Embryonic facial prominence (tissue), 1 donor: ENCODE results near the gene SRL.
"Not testable (repeated sequence)": the region's sequence is repeated elsewhere in the genome, so short reads cannot be mapped to it uniquely, and the experiment has no call there.

ENCODE experiments used
- DNase-seq: peaks from one replicate; pipeline ENCODE4 v3.0.0-alpha.2; 2016; ENCODE audit errors: extremely low spot score

SRL gene

DNA sequence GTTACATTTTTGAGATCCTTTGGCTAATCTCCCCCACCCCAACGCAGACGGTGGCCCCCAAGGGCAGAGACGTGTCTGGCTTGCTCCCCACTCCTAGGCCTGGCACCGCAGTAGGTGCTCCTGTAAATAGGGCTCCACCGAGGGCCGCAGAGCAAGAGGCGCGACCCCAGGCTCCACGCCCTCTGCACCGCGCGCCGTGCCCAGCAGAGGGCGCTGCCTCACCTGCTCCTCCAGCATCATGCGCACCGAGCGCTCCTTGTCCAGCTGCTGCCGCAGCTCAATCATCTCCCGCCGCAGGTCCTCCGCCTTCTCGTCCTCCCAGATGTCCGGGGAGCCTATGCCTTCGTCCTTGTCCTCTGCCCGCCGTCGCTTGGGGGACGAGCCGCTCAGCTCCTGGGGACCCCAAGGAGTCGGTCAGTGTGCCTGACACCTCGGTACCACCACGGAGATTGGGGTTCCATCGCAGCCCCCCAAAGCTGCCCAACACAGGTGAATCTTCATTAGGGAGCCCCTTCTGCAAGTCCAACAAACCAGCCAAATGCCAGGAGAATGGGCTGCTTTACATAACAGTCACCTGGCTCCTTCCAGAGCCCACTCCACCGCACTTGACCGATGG lies 19.8 kb upstream of the SRL start:
- no peak for DNase-seq

DNA sequence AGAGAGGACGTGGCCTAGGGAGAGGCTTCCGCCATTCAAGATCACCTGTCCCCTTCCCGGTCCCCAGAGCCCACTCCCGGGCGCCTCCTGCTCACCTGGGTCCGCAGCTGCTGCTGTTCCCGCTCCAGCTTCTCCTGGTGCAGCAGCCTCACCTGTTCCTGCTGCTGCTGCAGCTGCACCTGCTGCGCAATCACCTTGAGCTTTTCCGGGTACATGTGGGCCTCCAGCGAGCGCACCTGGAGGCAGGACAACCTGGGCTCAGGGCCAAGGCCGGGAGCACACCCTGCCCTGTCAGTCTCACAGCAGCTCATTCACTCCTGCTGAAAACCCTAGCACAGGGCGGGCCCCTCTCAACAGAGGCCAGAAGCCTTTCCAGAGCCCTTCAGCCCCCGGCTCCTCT lies 18.5 kb upstream of the SRL start:
- no peak for DNase-seq

DNA sequence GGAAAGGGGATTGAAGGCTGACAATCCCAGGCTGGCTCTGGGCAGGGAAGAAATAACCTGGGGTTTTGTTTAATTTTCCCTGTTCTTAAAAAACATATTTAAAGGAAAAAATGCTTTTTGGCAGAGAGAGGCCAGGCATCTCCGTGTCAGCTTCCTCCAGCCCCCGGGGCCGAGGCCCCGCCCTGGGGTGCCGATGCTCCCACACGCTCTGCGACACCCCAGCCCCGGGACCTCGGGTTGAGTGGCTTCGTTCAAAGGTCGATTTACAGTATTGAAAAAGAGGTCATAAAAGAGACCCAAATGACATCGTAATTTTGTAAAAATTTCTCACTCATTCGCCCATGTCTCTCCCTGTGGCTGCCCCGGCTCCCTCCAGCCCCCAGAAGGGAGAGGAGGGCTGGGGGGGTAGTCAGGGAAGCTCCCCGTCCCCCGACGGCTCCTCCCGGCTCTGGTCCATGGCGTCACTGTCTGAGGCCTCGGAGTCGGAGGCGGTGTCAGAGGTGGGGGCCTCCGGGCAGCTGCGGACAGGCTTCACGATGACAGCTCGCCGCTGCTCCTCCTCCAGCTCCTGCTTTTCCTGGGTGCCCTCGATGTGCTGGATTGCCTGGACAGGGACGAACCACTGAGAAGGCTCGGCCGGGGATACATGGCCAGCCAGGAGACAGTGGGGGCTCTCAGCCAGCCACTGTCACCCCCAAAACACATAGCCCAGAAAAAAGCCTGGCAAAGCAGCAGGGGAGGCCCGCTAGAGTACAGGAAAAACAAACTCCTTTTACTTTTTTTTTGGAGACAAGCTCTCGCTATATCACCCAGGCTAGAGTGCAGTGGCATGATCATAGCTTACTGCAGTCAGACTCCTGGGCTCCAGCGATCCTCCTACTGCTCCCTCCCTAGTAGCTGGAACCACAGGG lies 16.0 kb upstream of the SRL start:
- no peak for DNase-seq

DNA sequence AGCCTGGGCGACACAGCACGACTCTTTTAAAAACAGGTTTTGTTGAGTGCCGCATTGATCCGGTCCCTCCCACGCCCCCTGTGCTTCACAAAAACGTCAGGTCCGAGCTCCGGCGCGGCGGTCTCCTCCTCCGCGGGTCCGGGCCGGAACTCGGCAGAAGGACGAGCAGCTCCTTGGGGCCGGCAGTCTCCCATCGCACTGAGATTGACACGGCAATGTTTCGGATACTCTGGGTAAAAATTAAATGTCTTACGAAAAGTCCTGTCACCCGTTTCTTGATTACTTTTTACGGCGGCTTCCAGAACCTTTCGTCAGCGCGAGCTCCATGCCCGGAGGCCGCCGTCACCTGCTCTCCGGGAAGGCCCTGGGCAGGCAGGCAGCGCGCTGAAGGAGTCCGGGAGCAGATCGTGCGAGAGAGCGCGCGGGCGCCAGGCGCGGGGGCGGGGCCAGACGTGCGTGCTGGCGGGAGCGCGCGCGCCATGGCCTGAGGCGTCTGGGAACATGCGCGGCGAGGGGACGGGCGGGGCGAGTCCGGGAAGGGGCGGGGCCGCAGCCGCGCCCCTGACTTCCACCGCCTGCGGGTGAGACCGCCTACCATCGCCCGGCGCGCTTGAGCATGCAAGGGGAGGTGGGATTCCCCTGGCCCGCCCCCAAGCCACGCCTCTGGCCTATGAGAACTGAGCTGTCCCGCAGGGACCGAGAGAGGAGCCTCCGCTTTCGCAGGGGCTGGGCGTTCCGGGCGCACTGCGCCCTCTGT lies 11.7 kb upstream of the SRL start:
- DNase-seq, result peak; percentile 97

DNA sequence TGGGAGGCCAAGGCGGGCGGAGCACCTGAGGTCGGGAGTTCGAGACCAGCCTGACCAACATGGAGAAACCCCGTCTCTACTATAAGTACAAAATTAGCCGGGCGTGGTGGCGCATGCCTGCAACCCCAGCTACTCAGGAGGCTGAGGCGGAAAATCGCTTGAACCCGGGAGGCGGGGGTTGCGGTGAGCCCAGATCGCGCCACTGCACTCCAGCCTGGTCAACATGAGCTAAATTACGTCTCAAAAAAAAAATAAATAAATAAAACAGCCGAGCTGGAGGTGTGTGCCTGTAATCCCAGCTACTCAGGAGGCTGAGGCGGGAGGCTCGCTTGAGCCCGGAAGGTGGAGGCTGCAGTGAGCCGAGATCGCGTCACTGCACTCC lies 11.1 kb upstream of the SRL start:
- DNase-seq, result not testable (repeated sequence)

DNA sequence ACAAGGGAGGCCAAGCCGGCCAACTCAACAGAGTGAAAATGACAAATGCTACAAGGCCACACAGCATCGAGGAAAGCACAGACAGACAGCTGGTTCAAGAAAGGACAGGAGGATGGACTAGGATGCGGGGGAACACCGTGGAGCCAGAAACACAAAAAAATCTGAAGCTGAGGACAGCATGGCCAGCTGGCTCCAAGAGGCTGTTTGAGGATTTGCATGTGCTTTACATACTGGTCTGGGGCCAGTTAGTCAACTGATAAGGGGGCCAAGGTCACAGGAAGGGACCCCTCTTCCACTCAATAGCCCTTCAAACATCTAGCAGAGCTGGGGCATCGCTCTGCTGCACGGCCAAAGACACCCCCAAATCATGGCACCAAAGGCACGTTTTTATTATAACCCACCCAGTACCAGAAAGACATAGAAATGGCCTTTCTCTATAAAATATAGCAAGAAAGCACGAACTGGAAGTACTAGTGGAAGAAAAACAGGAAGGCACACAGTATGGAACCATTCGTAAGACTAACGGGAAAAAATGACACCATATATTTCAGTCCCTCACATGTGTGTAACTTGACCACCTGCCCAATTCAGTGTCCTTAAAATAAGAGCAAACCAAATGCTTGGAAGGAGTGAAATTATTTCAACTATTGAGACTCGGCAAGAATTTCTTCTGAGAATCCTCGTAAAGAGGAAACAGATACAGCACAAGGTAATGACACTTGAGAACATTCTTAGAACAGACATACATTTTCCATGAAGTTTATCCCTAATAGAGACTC lies 7.8 kb upstream of the SRL start:
- DNase-seq, result no peak

DNA sequence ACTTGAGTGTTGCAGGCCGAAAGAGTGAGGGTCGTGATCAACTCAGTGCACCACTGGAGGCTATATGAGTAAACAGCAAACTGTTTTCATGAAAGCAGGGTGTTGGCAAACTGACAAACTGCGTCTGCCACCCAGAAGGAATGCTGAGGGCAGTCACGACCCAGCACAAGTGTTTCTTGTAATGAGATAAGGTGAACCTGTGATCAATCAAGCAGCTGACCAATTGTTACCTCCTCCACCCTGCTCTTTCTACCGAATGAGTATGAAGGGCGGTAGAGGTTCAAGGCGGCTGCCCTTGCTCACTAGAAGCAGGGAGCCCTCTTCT lies 5.5 kb upstream of the SRL start:
- no peak for DNase-seq

DNA sequence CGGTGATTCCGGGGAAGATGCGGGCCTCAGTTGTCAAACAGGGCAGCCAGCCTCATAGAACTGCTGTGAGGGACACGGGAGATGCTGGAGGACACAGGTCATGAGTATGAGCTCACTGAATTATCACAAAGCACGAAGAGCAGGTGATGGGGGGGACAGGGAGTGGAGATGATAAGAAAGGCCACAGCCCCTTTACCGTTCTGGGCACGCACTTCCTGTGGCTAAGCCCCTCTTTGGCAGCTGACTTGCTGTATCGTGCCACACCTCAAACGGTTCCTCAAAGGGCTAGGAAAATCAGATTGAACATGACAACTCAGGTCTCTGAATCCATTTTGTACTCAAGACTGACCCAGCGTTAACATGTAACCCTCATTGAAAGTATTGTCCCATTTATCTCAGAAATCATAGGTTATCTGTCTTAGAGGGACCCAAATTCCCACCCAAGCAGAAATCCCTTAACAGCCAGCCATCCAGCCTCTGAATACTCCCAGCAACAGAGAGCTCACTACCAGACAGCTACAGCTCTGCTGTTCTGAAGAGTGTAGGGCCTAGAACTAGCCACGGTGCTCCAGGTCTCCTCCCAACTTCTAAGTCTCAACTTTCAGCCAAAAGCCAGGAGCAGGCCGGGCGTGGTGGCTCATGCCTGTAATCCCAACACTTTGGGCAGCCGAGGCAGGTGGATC lies 5.0 kb upstream of the SRL start:
- no peak for DNase-seq

DNA sequence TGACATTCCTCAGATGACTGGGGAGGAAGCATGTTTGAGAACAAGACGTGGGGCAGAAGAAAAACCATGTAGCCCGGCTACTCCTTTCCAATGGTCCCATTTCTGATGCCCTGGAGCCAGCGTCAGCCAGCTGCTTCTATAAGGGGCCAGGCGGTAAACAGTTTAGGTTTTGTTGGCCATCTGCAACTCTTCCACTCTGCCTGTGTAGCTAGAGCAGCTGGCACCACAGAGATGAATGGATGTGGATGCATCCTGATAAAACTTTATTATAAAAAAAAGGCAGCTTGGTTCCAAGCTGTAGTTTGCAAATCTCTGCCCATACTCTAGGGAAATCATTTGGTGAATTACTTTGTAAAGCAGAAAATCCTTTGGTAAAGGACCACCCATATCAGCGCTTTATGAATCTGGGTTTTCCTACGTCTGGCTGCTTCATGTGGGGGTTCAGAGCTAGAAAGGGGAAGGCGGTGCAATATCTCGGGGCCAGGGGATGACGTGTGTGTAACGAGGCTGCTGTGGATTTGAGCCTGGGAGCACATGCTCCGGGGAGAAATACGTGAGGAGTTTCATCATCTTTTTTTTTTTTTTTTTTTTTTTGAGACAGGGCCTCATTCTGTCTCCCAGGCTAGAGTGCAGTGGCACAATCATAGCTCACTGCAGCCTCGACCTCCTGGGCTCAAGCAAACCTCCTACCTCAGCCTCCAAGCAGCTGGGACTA lies 3.4 kb upstream of the SRL start:
- no peak for DNase-seq

DNA sequence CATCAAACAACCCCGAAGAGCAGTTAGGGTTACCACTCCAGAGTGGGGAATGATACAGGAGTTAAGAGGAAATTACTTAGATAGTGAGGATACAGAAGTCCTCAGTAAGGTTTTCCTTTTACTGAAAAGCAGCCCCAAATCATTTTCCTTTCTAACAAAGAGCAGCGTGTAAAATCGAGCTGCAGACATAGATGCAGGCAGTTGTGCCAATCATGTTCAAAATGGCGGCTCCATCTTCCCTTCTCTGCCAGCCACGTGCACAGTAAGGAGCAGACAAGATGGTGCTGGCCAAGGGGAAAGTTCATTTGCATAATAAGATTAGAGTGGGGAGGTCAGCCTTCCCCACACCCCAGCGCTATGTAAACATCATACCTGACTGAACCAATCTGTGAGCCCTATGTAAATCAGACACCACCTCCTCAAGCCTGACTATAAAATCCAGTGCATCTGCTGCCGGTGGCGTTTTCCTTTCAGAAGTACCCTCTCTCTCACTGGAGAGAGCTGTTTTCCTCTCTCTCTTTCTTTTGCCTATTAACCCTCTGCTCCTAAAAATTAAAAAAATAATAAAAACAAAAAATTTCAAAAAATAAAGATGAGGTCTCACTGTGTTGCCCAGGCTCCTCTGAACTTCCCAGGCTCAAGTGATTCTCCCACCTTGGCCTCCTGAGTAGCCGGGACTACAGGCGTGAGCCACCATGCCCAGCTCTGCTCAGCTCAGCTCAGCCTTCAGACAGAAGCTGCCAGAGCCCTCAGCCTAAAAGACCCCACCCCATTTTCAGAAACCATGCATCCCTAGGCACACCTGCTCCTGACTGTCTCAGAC lies 2.6 kb upstream of the SRL start:
- DNase-seq, result no peak

DNA sequence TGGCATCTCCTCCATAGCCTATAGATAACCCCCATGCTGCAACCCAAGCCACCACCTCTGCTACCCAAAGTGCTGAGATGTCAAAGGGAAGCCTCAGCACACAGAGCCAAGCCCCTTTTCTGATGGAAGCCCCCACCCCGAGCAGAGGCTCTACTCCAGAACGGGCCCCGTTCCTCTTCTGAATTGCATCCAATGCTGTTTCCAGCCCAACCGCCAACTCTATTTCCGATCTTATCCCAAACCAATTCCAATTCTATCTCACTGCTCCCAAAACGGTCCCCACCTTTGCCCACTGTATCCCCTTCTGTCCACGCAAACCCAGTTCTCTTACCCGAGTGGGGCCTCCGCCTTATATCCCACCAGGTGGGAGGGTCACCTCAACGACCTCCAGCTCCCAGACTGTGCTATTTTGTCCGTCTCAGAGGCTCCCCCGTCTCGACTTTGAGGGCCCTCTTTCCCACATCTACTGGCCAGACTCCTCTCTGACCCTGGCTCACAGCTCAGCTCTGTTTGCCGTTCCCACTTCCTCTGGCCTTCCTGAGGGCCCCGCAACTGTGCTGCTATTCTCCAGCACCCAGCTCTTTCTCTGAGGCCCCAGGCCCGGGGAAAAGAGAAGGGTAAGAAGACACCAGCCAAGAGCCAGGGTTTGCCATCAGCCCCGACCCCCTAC lies 487 bp downstream of the SRL start:
- no peak for DNase-seq

DNA sequence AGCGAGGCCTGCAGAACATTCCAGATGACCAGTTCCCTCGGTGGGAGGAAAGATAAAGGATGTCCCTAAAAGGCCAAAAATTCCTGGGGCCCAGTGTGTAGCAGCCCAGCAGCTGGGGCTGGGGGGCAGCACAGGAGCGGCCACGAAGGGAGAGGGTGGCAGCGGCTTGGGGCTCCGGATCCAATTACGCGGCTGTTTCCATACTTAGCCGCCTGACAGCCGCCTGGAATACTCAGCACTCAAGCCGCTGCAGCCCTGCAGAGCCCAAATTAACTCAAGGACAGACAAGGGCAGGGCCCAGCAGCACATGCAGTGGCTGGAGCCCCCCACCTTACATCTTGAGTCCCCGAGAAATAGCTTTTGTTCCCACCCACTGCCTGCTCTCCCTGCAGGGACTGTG lies 1.3 kb downstream of the SRL start:
- no peak for DNase-seq

DNA sequence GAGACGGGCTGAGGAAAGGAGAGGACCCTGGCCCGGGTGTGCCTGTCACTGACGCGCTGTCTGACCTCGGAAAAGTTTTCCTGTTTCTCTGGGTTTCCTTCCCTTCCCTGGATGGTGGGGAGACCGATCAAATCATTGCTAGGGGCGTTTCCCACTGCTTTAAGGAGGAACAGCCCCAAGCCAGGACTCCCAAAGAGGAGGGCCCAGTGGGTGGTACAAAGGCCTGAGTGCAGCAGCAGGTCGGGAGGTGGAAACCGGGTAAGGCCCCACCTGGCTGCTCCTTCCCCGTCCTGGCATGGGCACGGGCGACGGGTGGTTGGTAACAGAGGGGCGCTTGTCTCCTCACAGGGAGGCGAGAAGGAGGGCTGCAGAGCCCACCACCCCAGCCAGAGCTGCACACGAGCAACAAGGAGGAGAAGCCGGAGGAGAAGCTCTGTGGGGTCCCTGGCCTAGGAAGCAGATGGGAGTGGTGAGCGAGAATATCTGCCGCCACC lies 2.2 kb downstream of the SRL start:
- DNase-seq, result no peak

DNA sequence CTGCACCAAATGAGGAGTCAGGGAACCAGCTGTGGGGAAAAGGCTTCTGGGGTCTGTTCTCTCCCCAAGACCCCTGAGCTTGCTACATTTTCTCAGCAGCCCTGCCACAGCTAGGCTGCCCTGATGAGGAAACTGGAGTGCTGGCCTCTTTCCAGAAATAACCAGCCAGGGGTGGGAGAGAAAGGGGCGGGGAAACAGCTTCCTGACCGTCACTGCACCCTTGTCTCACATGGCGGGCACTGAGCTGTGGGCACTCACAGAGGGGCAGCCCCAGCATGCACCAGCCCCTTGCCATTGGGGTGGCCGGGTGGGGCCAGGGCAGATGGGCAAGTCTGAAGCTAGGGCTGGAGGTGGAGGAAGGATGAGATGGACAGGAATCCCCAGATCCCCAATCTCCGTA lies 2.9 kb downstream of the SRL start:
- no peak for DNase-seq

DNA sequence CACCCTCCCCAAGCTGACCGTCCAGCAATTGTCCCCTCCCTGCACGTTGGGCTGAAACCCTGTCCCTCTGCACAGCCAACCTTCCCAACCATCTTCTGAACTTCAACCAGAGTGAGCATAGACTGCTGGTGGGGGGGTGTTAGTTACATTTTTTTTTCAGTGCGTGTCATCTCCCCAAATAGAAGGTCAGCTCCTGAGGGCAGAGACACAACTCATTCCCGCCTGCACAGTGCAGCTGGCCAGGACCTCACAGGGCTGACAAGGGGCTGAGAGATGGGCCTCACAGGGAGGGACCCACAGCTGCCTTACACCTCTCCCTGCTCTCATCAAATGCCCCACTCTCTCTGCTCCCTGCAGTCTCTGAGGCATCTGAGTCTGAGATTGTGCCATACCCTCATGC lies 8.4 kb downstream of the SRL start:
- no peak for DNase-seq

DNA sequence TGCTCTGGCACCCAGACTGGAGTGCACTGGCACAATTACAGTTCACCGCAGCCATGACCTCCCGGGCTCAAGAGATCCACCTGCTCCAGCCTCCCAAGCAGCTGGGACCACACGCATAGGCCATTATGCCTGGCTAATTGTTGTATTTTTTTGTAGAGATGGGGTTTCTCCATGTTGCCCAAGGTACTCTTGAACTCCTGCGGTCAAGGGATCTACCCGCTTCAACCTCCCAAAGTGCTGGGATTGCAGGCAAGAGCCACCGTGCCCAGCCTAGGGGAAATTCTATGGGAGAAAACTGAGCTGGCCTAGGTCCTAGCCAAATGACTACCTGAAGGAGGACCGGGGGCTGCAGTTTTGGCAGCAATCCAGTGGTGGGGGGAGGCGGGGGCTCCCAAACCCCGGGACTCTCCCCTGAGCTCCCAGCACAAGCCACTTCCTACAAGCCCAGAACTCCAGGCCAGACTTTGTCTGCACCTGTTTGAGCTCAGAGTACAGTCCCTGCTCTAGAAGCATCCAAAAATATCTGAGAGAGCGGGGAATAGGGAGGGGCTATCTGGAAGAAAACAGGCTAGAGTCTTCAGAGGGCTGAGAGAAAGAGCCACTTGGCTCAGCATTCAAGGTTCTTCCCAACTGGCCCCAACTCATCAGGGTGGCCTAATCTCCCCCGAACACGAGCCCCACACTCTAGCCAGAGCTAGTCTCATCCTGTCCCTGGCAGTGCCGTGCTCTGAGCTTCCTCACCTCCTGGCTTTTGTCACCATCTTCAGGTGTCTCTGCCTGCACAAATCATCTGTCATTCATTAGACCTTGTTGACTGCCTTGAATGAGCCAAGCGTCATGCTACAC lies 9.1 kb downstream of the SRL start:
- no peak for DNase-seq

DNA sequence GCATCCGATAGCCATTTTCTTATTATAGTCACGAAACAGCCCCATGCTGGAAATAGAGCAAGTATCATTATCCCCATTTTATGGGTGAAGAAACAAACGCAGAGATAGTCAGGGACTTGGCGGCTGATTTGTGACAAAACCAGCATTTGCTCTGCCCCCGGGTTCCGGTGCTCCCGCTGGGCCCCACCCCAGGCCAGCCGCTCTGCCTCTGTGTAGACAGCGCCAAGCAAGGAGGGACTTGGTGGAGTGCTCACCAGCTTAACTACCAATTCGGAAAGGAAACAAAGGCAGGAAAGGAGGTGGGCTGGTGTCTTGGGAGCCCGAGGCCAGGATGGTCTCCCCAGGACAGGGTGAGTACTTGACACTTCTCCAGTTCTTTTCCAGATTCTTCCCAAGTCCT lies 10.0 kb downstream of the SRL start:
- no peak for DNase-seq

DNA sequence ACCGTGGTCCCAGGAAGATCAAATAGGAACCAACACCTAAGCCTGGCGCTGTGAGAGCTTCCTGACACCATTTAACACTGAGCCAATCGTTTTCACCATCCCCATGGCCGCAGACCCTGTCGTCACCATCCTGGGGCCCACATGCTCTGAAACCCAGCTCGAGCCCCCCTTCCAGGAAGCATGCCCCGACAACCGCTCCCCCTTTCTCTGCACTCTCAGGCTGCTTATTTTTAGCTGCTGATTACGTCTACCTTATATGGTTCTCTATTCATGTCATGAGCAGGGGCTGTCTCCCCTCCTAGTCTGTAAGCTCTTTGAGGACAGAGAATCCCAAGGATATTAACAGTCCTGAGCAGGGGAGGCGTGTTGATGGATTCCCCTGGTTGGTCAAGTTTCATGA lies 10.5 kb downstream of the SRL start:
- DNase-seq, result no peak

DNA sequence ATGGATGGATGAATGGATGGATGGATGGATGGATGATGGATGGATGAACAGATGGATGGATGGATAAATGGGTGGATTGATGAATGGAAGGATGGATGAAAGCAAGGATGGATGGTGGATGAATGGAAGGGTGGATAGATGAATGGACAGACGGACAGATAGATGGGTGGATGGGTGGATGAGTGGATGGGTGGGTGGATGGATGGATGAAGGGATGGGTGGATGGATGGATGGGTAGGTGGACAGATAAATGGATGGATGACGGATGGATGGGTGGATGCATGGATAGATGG lies 14.9 kb downstream of the SRL start:
- no peak for DNase-seq
